ENCODE measurements around the gene CDH22.

DNA sequence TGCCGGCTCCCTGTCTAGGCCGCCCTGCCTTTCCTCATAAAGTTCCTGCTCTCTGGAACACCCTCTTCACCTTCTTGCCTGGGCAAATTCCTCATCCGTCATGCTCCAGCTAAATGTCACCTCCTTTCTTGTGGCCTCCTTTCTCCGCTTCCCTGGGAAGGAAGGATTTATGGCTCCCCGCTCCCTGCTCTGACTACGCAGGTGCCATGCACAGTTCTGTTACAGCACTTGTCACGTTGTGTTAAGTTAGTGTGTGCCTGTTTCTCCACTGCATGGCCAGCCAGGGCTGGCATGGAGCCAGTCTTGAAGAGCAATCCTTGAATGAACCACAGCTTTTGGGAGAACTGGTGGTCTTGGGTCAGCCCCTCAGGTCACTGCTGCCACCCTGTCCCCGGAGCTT, 128.4 kb downstream of the CDH22 start:
- TF ChIP-seq CTCF (IDR thresholded peaks at IDR 0.05) (no peak), EZH2phosphoT487 (IDR thresholded peaks at IDR 0.05) (no peak), EZH2 (IDR thresholded peaks at IDR 0.05) (no peak)
